Lung microvascular endothelial cell (primary cell): ENCODE results near the gene NXN. TPM values are rescaled to one million over a fixed set of nuclear protein-coding genes. Genes with fewer than 3 reads are reported as not detected.

Experiments used
- DNase-seq, 2 donors: peaks; one replicate each; pipeline versions ENCODE4 v3.0.0 to v3.0.0-alpha.2; 2010; ENCODE audit warnings: low read depth in 2 of 2
- total RNA-seq: library from RNA; depleted of rRNA; stranded (reverse); fragments of >200 nt; gene quantifications from 2 replicates; pipeline ENCODE4 v1.2.1, GENCODE V29; 2014

The NXN gene
- total RNA-seq: 69.1 and 132 TPM in 2 replicates

DNA sequence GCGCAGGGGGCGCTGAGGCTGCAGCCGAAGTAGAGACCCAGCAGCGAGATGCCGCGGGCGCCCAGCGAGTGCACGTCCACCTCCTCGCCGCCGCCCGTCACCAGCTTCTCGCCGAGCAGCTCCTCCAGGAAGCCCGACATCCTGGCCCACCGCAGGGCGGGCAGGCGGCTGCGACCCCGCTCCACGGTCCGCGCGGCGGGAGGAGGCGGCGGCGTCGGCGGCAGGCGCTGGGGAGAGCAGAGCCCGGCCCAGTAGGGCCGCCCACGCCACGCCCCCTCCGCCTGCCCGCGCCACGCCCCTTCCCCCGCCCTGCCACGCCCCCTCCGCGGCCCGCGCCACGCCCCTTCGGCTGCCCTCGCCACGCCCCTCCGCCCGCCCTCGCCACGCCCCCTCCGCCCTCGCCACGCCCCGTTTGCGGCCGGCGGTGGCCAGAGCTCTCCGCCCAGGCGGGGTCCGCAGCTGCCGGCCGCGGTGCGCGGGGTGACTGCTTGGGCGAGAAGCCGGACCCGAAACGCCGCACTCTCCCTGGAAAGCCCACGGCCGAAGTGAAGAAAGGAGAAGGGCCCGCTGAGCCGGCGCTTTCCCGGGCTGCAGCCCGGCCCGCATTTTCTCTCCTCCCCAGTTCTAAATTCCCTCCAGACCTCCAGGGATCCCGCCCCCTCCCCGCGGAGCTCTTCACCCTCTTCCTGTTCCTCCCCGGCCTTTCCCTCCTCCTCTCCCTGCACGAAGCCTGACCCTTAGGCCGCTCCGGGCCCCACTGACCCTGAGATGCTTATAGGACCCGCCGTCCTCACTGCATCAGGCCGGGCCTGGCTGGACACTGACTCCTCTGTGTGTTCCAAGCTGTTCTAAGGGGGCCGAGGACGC, at the start of gene NXN:
Gene NXN, minus strand, starts transcription at position 238 of the 867 bp plus-strand sequence.
- DNase-seq: peak; percentile 82 to 92

- DNase-seq: no peak
These were observed 47.5 kb upstream of the NXN start for GRCh38 chr17:1027044-1027443.

DNA sequence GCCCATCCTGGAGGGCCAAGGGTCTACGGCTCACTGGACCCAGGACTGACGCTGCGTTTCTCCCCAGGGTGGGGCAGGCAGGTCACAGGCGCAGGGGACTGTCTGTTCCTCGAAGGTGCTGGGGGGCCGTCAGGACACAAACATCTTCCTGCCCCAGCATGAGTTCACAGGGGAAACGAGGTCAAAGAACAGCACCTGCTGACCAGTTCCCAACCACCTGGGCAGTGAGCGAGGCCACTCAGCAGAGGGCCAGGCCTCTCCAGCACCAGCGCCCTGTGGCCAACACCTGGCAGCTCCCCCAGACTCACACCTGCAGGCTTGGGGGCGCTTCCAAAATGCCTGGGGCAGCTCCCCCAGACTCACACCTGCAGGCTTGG, 47.0 kb upstream of the NXN start:
- no peak for DNase-seq

- DNase-seq: no peak
These were observed 46.4 kb upstream of the NXN start for GRCh38 chr17:1025733-1026598.

DNA sequence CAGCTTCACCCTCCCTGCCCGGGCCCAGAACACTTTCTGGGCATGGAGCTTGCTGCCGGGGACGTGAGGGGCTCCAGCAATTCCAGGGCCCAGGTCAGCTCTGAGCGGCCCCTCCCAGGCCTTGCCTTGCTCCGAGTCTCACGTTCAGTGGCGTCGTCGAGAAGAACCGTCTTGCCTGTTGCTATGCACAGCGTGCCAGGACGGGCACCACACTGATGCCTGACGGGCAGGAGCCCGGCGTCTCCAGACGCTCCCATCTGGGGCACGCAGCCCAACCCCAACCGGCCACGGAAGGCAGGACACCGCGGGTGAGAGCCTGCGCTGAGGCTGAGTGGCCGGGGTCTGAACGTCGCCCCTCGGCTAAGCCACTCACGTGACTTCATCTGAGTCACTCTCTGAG, 44.5 kb upstream of the NXN start:
- no peak for DNase-seq

DNA sequence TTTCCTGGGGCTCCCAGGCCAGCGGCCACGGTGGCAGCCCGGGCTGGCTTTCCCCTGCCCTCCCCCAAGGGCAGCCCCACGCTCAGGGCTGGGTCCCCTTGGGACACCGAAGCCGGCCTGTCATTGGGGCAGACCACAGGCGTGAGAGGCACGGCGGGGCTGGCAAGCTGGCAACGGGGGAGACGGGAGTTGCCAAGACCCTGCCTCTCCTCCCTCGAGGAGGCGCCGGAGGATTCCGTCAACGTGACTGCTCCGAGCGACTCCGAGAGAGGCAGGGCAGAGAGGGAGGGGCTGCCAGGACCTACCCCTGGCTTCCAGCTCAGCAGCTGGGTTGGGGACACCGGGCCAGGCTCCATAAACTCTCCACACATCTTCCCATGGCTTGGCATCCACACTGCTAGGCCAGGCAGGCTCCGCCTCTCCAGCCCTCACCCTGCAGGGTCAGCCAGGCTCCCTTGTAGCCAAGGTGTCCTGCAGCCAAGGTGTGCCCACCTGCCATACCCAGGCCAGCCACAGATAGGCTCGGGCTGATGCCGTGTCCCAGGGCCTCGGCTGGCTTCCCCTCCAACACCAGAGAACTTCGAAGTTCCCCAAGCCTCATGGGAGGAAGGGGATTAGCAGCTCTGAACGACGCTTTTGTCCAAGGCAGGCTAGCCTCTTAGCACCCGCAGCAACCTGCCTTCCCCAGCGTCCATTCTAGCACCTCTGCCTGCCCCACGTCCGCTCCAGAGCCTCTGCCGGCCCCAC, 42.9 kb upstream of the NXN start:
- no peak for DNase-seq

DNA sequence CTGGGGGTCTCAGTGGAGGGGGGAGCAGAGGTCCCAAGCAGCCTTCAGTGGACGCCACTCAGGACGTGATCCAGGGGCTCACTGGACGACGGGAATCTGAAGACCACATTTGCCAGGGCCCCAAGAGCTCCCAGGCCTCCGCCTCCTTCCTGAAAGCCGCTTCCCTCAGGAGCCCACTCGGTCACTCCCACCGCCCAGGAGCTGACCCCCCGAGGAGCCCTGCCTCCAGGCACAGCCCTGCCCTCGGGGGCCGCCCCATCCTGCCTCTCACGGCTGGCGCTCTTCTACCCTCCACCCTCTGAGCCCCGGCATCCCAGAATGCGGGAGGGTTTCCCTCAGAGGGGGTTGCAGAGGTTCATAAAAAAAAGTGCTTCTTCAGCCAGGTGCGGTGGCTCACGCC, 41.6 kb upstream of the NXN start:
- DNase-seq: no peak

GRCh38 chr17:1019451-1019850, 39.9 kb upstream of the NXN start:
- DNase-seq: peak in 1 of 2 donors; percentile 40

DNA sequence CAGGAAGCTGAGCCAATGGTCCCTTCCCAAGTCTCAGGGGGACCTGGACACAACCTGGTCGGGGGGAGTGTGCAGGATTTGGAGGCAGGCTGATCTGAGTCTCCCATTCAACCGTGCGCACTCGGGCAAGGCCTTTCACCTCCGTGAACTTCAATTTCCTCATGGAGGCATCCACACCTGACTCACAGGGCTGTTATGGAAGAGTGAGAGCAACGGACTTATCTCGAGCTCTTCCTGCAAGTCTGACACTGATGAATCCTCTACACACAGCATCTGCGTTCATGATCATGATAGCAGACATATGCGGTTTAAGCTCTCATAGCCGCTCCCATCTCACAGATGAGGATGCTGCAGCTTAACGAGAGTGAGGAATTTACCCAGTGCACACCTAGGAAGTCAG, 39.0 kb upstream of the NXN start:
- DNase-seq: no peak

DNA sequence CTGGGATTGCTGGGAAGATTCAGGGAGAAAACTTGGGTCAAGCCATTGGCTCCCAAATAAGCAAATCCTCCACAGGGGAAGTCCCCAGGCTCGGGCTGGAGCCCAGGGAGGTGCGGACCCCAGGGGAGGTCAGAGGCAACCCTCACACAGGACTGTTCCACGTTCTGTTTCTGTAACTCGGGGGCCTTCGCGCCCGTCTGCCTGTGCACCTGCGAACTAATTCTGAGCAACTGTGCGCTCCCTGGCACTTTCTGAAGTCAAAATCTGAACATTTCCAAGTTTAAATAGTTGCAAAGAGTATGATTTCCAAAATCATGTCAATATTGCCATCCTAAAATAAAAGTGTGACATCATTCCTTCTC, 34.1 kb upstream of the NXN start:
- DNase-seq: no peak

- DNase-seq: no peak
These were observed 33.5 kb upstream of the NXN start for GRCh38 chr17:1012823-1013728.

GRCh38 chr17:1011760-1012735, 32.5 kb upstream of the NXN start:
- no peak for DNase-seq

- no peak for DNase-seq
These were observed 31.6 kb upstream of the NXN start for GRCh38 chr17:1011138-1011537.

GRCh38 chr17:1010586-1010985, 31.0 kb upstream of the NXN start:
- no peak for DNase-seq

DNA sequence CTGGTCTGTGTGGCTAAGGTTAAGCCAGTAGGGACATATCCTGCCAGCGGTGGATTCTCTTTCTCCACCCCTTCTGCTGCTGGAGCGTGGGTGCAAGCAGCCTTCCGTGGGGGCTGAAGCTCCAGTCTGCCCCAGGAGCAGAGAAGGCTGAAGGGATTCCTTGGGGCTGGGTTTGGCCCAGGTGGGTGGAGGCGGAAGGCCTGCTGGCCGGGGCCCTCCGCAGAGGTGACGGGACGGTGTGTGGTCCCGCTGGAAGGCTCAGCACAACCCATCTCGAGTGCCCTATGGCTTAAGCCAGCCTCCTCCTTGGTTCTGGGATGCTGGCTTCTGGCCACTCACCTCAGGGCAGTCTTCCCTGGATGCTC, 30.5 kb upstream of the NXN start:
- no peak for DNase-seq

- no peak for DNase-seq
These were observed 29.9 kb upstream of the NXN start for GRCh38 chr17:1009229-1010085.

- DNase-seq: no peak
These were observed 28.6 kb upstream of the NXN start for GRCh38 chr17:1008008-1008761.
